Smooth muscle cell (in vitro differentiated cells): ENCODE measurements around the gene BIRC2. TPM values are rescaled to one million over a fixed set of nuclear protein-coding genes. Genes with fewer than 3 reads are reported as not detected.

Experiments used
- DNase-seq: peaks from one replicate; lab custom pipeline; 2025; ENCODE audit not compliant: unreplicated experiment; lab: John Stamatoyannopoulos, UW
- H2AFZ ChIP-seq: fragments of 200-600 bp; sonication (generic); 2 replicates; pipeline ENCODE4 v1.6.0; 2016; ENCODE audit warnings: antibody characterized with exemption, low read depth, mild to moderate bottlenecking
- H3F3A ChIP-seq: fragments of 200-600 bp; sonication (generic); 2 replicates; pipeline ENCODE4 v1.6.0; 2017; ENCODE audit warnings: antibody characterized with exemption, low read depth
- H3K27ac ChIP-seq: fragments of 200-600 bp; sonication (generic); 2 replicates; pipeline ENCODE4 v1.5.1; 2016; ENCODE audit warnings: low read depth, mild to moderate bottlenecking
- H3K27me3 ChIP-seq: fragments of 200-600 bp; sonication (generic); 2 replicates; pipeline ENCODE4 v1.6.1; 2016; ENCODE audit warnings: low read depth, mild to moderate bottlenecking
- H3K36me3 ChIP-seq: fragments of 200-600 bp; sonication (generic); 2 replicates; pipeline ENCODE4 v1.5.1; 2016; ENCODE audit warnings: low read depth
- H3K4me1 ChIP-seq: fragments of 200-600 bp; sonication (generic); 2 replicates; pipeline ENCODE4 v1.5.1; 2016; ENCODE audit warnings: low read depth
- H3K4me2 ChIP-seq: fragments of 200-600 bp; sonication (generic); 2 replicates; pipeline ENCODE4 v1.6.0; 2016; ENCODE audit warnings: mild to moderate bottlenecking
- H3K4me3 ChIP-seq: fragments of 200-600 bp; sonication (generic); 2 replicates; pipeline ENCODE4 v1.5.1; 2016; ENCODE audit warnings: mild to moderate bottlenecking
- H3K79me2 ChIP-seq: fragments of 200-600 bp; sonication (generic); 2 replicates; pipeline ENCODE4 v1.6.0; 2016; ENCODE audit warnings: low read depth, mild to moderate bottlenecking
- H3K9ac ChIP-seq: fragments of 200-600 bp; sonication (generic); 2 replicates; pipeline ENCODE4 v1.6.0; 2016; ENCODE audit warnings: low read depth
- H3K9me3 ChIP-seq: fragments of 200-600 bp; sonication (generic); replicated peaks from 2 replicates; pipeline ENCODE4 v1.5.1; 2016; ENCODE audit warnings: low read depth
- H4K20me1 ChIP-seq: fragments of 200-600 bp; sonication (generic); 2 replicates; pipeline ENCODE4 v1.6.0; 2016; ENCODE audit warnings: low read depth
- CTCF ChIP-seq: fragments of 200-600 bp; sonication (generic); IDR thresholded peaks from 2 replicates; pipeline ENCODE4 v1.5.1; 2017; ENCODE audit warnings: borderline replicate concordance, mild to moderate bottlenecking, antibody characterized with exemption; ENCODE audit not compliant: insufficient read depth, poor library complexity, severe bottlenecking
- WGBS: methylation state at CpG from one replicate; pipeline ENCODE4 v1.1.7; 2016; ENCODE audit warnings: low lambda C conversion rate; 5-methylcytosine and 5-hydroxymethylcytosine counted together
- polyA plus RNA-seq: library from polyadenylated mRNA; unstranded; fragments of >200 nt; fragmentation: Nextera tagmentation; extraction: Ambion mirVana; gene quantifications from 2 replicates; pipeline ENCODE4 v1.2.1, GENCODE V29; 2016
- total RNA-seq: library from RNA; depleted of rRNA; stranded (reverse); fragments of >200 nt; gene quantifications from 2 replicates; pipeline ENCODE4 v1.2.3, GENCODE V29; 2014

Gene BIRC2
- total and polyA plus RNA-seq, 2 experiments from 2014 or later, result 46.3 to 170 TPM

GRCh38 chr11:102317099-102317767, 29.8 kb upstream of the BIRC2 start, which contains the start of gene BIRC3:
Gene BIRC3, plus strand, starts transcription at chr11:102317484. Its CDS starts 7,026 bp downstream, at chr11:102324510.
- Histone ChIP-seq H3K36me3 (no peaks in the 10 kb centered on the region), H3K4me3 (peak within 1 kb of the TSS; percentile 45), H4K20me1 (no peaks in the 10 kb centered on the region), H3K79me2 (no peaks in the 10 kb centered on the region), H3K4me1 (peaks cover 3% of the 10 kb centered on the region), H2AFZ (no peak within 1 kb of the TSS), H3K9ac (no peak within 1 kb of the TSS), H3K9me3 (no peaks in the 10 kb centered on the region), H3K4me2 (peak within 1 kb of the TSS; percentile 85), H3K27me3 (no peaks in the 10 kb centered on the region), H3K27ac (peak within 1 kb of the TSS; percentile 56), H3F3A (peaks cover 4% of the 10 kb centered on the region)
- peak; percentile 19 for DNase-seq
- no peak for TF ChIP-seq CTCF
- 16% methylated on average over 34 of the region's 34 CpGs for WGBS

- WGBS, result 78% methylated on average over 7 of the region's 7 CpGs
- no peak overlapping the region for H3K27ac ChIP-seq
These were observed 29.3 kb upstream of the BIRC2 start for GRCh38 chr11:102317768-102318103.

GRCh38 chr11:102318469-102318868, 28.5 kb upstream of the BIRC2 start:
- Histone ChIP-seq H3K9ac (no peak overlapping the region), H3K4me3 (no peak overlapping the region), H3F3A (peaks cover 4% of the 10 kb centered on the region), H3K4me1 (peaks cover 3% of the 10 kb centered on the region), H3K27ac (no peak overlapping the region), H3K36me3 (no peaks in the 10 kb centered on the region), H3K4me2 (no peak overlapping the region), H3K27me3 (no peaks in the 10 kb centered on the region), H2AFZ (no peak overlapping the region), H3K9me3 (no peaks in the 10 kb centered on the region), H4K20me1 (no peaks in the 10 kb centered on the region), H3K79me2 (no peaks in the 10 kb centered on the region)
- no peak for DNase-seq
- TF ChIP-seq CTCF, result no peak
- WGBS, result 88% methylated on average over 1 of the region's 1 CpG

More at GRCh38 chr11:102317768-102318103, 29.3 kb upstream of the BIRC2 start:
- Histone ChIP-seq H3K4me1 (peaks cover 3% of the 10 kb centered on the region), H3K4me3 (peak overlapping the region; percentile 45), H4K20me1 (no peaks in the 10 kb centered on the region), H3K9me3 (no peaks in the 10 kb centered on the region), H3K27me3 (no peaks in the 10 kb centered on the region), H3K4me2 (peak overlapping the region; percentile 85), H2AFZ (no peak overlapping the region), H3K9ac (no peak overlapping the region), H3F3A (peaks cover 4% of the 10 kb centered on the region), H3K36me3 (no peaks in the 10 kb centered on the region), H3K79me2 (no peaks in the 10 kb centered on the region)
- no peak for TF ChIP-seq CTCF
- DNase-seq, result no peak

GRCh38 chr11:102319544-102319943, 27.5 kb upstream of the BIRC2 start:
- H3K79me2 ChIP-seq, result no peaks in the 10 kb centered on the region
- H3K27ac ChIP-seq, result no peak overlapping the region
- no peaks in the 10 kb centered on the region for H4K20me1 ChIP-seq
- H3K4me1 ChIP-seq, result peaks cover 3% of the 10 kb centered on the region
- no peak for TF ChIP-seq CTCF
- H3K9ac ChIP-seq, result no peak overlapping the region
- DNase-seq, result no peak
- peaks cover 4% of the 10 kb centered on the region for H3F3A ChIP-seq
- H3K4me3 ChIP-seq, result no peak overlapping the region
- no peaks in the 10 kb centered on the region for H3K9me3 ChIP-seq
- no peak overlapping the region for H3K4me2 ChIP-seq
- no peak overlapping the region for H2AFZ ChIP-seq
- H3K27me3 ChIP-seq, result no peaks in the 10 kb centered on the region
- no peaks in the 10 kb centered on the region for H3K36me3 ChIP-seq
- WGBS, result 93% methylated on average over 2 of the region's 2 CpGs
